Esophagus squamous epithelium (tissue), 4 donors: ENCODE results near the gene RSPH1.

Experiments used
- POLR2A ChIP-seq, 4 donors: fragments of 450-650 bp; IDR thresholded peaks; one replicate each; pipeline ENCODE4 v1.6.1; 2017; ENCODE audit warnings: antibody characterized with exemption in 4 of 4, mild to moderate bottlenecking in 4 of 4, moderate library complexity in 3 of 4
- TF ChIP-seq, protein P1 (sequence below), 6 experiments: fragments of 450-650 bp in 4 of 6; fragments of 200-600 bp in 2 of 6; sonication (generic) in 2 of 6; IDR thresholded peaks; one replicate each; pipeline ENCODE4 v1.5.1; 2016 to 2019; ENCODE audit warnings: antibody characterized with exemption in 6 of 6, mild to moderate bottlenecking in 4 of 6, moderate library complexity in 4 of 6

- TF ChIP-seq, protein P1, sequence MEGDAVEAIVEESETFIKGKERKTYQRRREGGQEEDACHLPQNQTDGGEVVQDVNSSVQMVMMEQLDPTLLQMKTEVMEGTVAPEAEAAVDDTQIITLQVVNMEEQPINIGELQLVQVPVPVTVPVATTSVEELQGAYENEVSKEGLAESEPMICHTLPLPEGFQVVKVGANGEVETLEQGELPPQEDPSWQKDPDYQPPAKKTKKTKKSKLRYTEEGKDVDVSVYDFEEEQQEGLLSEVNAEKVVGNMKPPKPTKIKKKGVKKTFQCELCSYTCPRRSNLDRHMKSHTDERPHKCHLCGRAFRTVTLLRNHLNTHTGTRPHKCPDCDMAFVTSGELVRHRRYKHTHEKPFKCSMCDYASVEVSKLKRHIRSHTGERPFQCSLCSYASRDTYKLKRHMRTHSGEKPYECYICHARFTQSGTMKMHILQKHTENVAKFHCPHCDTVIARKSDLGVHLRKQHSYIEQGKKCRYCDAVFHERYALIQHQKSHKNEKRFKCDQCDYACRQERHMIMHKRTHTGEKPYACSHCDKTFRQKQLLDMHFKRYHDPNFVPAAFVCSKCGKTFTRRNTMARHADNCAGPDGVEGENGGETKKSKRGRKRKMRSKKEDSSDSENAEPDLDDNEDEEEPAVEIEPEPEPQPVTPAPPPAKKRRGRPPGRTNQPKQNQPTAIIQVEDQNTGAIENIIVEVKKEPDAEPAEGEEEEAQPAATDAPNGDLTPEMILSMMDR (IDR thresholded peaks at IDR 0.05): no peak
- no peak for TF ChIP-seq POLR2A (IDR thresholded peaks at IDR 0.05)
Measured at GRCh38 chr21:42443876-42444744, 51.9 kb downstream of the RSPH1 start.
